SJCRH30 (cell line): ENCODE results near the gene COL26A1. TPM values are rescaled to one million over a fixed set of nuclear protein-coding genes. Genes with fewer than 3 reads are reported as not detected.

Experiments used
- DNase-seq, 2 experiments: peaks; one replicate each; pipeline ENCODE4 v3.0.0-alpha.2; 2015 to 2020
- H3K27ac ChIP-seq: fragments of 250-450 bp; sonication (Bioruptor Pico); 2 replicates; pipeline ENCODE4 v1.5.1; 2020; ENCODE audit warnings: mild to moderate bottlenecking, moderate library complexity
- H3K27me3 ChIP-seq: fragments of 250-450 bp; sonication (Bioruptor Pico); 2 replicates; pipeline ENCODE4 v1.5.1; 2020; ENCODE audit warnings: mild to moderate bottlenecking, moderate library complexity
- H3K36me3 ChIP-seq: fragments of 250-450 bp; sonication (Bioruptor Pico); 2 replicates; pipeline ENCODE4 v1.5.1; 2020; ENCODE audit warnings: mild to moderate bottlenecking, moderate library complexity
- H3K4me1 ChIP-seq: fragments of 250-450 bp; sonication (Bioruptor Pico); 2 replicates; pipeline ENCODE4 v1.5.1; 2020; ENCODE audit warnings: mild to moderate bottlenecking, moderate library complexity
- H3K4me3 ChIP-seq: fragments of 250-450 bp; sonication (Bioruptor Pico); 2 replicates; pipeline ENCODE4 v1.5.1; 2020; ENCODE audit warnings: mild to moderate bottlenecking, moderate library complexity
- H3K9me3 ChIP-seq: fragments of 250-450 bp; sonication (Bioruptor Pico); replicated peaks from 2 replicates; pipeline ENCODE4 v1.5.1; 2020; ENCODE audit warnings: mild to moderate bottlenecking, moderate library complexity
- total RNA-seq: library from RNA; depleted of rRNA; stranded (reverse); fragments of >200 nt; shearing (Covaris generic); gene quantifications from 2 replicates; pipeline ENCODE4 v1.2.3, GENCODE V29; 2014

Gene COL26A1
- total RNA-seq, 1 experiment from 2014 or later, result 0.10 TPM

- H3K27me3 ChIP-seq, result 0 out of 2 replicates have a peak, but pooled peaks cover 9% of the 10 kb centered on the region
- no peaks in the 10 kb centered on the region for H3K9me3 ChIP-seq
- H3K4me3 ChIP-seq, result no peak overlapping the region
- H3K4me1 ChIP-seq, result no peaks in the 10 kb centered on the region
- no peaks in the 10 kb centered on the region for H3K36me3 ChIP-seq
- H3K27ac ChIP-seq, result no peak overlapping the region
- no peak for DNase-seq
Measured at GRCh38 chr7:101435461-101436220, 73.0 kb downstream of the COL26A1 start.

GRCh38 chr7:101436221-101436735 lies 73.6 kb downstream of the COL26A1 start:
- Histone ChIP-seq H3K4me1 (no peaks in the 10 kb centered on the region), H3K4me3 (no peak overlapping the region), H3K36me3 (no peaks in the 10 kb centered on the region), H3K9me3 (no peaks in the 10 kb centered on the region), H3K27ac (no peak overlapping the region), H3K27me3 (0 out of 2 replicates have a peak, but pooled peaks cover 9% of the 10 kb centered on the region)
- no peak for DNase-seq

- Histone ChIP-seq H3K27me3 (0 out of 2 replicates have a peak, but pooled peaks cover 9% of the 10 kb centered on the region), H3K4me1 (no peaks in the 10 kb centered on the region), H3K27ac (no peak overlapping the region), H3K36me3 (no peaks in the 10 kb centered on the region), H3K9me3 (no peaks in the 10 kb centered on the region), H3K4me3 (no peak overlapping the region)
- DNase-seq, result peak; percentile 20 to 36
Measured at GRCh38 chr7:101436857-101437576, 74.3 kb downstream of the COL26A1 start.

- no peak for DNase-seq
- Histone ChIP-seq H3K4me1 (no peaks in the 10 kb centered on the region), H3K4me3 (no peak overlapping the region), H3K9me3 (no peaks in the 10 kb centered on the region), H3K27me3 (no peaks in the 10 kb centered on the region), H3K27ac (no peak overlapping the region), H3K36me3 (no peaks in the 10 kb centered on the region)
Measured at GRCh38 chr7:101441890-101442289, 79.2 kb downstream of the COL26A1 start.

- Histone ChIP-seq H3K4me1 (no peaks in the 10 kb centered on the region), H3K36me3 (no peaks in the 10 kb centered on the region), H3K27me3 (no peaks in the 10 kb centered on the region), H3K27ac (no peak overlapping the region), H3K4me3 (no peak overlapping the region), H3K9me3 (no peaks in the 10 kb centered on the region)
- no peak for DNase-seq
Measured at GRCh38 chr7:101442426-101443070, 79.9 kb downstream of the COL26A1 start.

GRCh38 chr7:101450064-101450463 lies 87.4 kb downstream of the COL26A1 start:
- no peaks in the 10 kb centered on the region for H3K9me3 ChIP-seq
- no peak for DNase-seq
- no peak overlapping the region for H3K4me3 ChIP-seq
- no peak overlapping the region for H3K27ac ChIP-seq
- no peaks in the 10 kb centered on the region; the same call in 1 of the 2 replicates for H3K27me3 ChIP-seq
- no peaks in the 10 kb centered on the region for H3K4me1 ChIP-seq
- H3K36me3 ChIP-seq, result no peaks in the 10 kb centered on the region

- no peaks in the 10 kb centered on the region for H3K4me1 ChIP-seq
- no peaks in the 10 kb centered on the region for H3K27me3 ChIP-seq
- H3K27ac ChIP-seq, result no peak overlapping the region
- no peaks in the 10 kb centered on the region for H3K9me3 ChIP-seq
- DNase-seq, result no peak
- no peaks in the 10 kb centered on the region for H3K36me3 ChIP-seq
- H3K4me3 ChIP-seq, result no peak overlapping the region
Measured at GRCh38 chr7:101453617-101454016, 90.9 kb downstream of the COL26A1 start.

GRCh38 chr7:101457001-101457750 lies 94.5 kb downstream of the COL26A1 start:
- no peaks in the 10 kb centered on the region for H3K27me3 ChIP-seq
- DNase-seq, result no peak
- no peaks in the 10 kb centered on the region for H3K4me1 ChIP-seq
- H3K36me3 ChIP-seq, result no peaks in the 10 kb centered on the region
- H3K9me3 ChIP-seq, result no peaks in the 10 kb centered on the region
- H3K4me3 ChIP-seq, result no peak overlapping the region
- no peak overlapping the region for H3K27ac ChIP-seq

- DNase-seq, result no peak
- Histone ChIP-seq H3K4me1 (no peaks in the 10 kb centered on the region), H3K4me3 (no peak overlapping the region), H3K9me3 (no peaks in the 10 kb centered on the region), H3K36me3 (no peaks in the 10 kb centered on the region), H3K27ac (no peak overlapping the region), H3K27me3 (peaks cover 6% of the 10 kb centered on the region; the same call in 1 of the 2 replicates)
Measured at GRCh38 chr7:101465131-101465530, 102.5 kb downstream of the COL26A1 start.

- DNase-seq, result no peak
- no peaks in the 10 kb centered on the region for H3K36me3 ChIP-seq
Measured at GRCh38 chr7:101465576-101466196, 103.0 kb downstream of the COL26A1 start.

GRCh38 chr7:101466871-101467270 lies 104.2 kb downstream of the COL26A1 start:
- Histone ChIP-seq H3K4me1 (no peaks in the 10 kb centered on the region), H3K36me3 (no peaks in the 10 kb centered on the region), H3K9me3 (no peaks in the 10 kb centered on the region), H3K27me3 (peaks cover 6% of the 10 kb centered on the region; the same call in 1 of the 2 replicates), H3K4me3 (no peak overlapping the region), H3K27ac (no peak overlapping the region)
- DNase-seq, result no peak

More at GRCh38 chr7:101465576-101466196, 103.0 kb downstream of the COL26A1 start:
- no peak overlapping the region for H3K27ac ChIP-seq
- no peak overlapping the region for H3K4me3 ChIP-seq
- peaks cover 6% of the 10 kb centered on the region; the same call in 1 of the 2 replicates for H3K27me3 ChIP-seq
- H3K9me3 ChIP-seq, result no peaks in the 10 kb centered on the region
- no peaks in the 10 kb centered on the region for H3K4me1 ChIP-seq

- Histone ChIP-seq H3K27ac (no peak overlapping the region), H3K9me3 (no peaks in the 10 kb centered on the region), H3K4me3 (no peak overlapping the region), H3K36me3 (no peaks in the 10 kb centered on the region), H3K27me3 (peaks cover 6% of the 10 kb centered on the region; the same call in 1 of the 2 replicates), H3K4me1 (no peaks in the 10 kb centered on the region)
- DNase-seq, result no peak
Measured at GRCh38 chr7:101468546-101469275, 106.0 kb downstream of the COL26A1 start.

GRCh38 chr7:101470668-101471487 lies 108.2 kb downstream of the COL26A1 start:
- H3K4me1 ChIP-seq, result no peaks in the 10 kb centered on the region
- no peaks in the 10 kb centered on the region for H3K9me3 ChIP-seq
- peaks cover 6% of the 10 kb centered on the region; the same call in 1 of the 2 replicates for H3K27me3 ChIP-seq
- H3K36me3 ChIP-seq, result no peaks in the 10 kb centered on the region
- H3K4me3 ChIP-seq, result no peak overlapping the region
- no peak overlapping the region for H3K27ac ChIP-seq
- no peak for DNase-seq
